Osteoblast (primary cell): Measurements from ENCODE around the gene LZTS3. TPM values are rescaled to one million over a fixed set of nuclear protein-coding genes. Genes with fewer than 3 reads are reported as not detected.
"Not testable (repeated sequence)": the region's sequence is repeated elsewhere in the genome, so short reads cannot be mapped to it uniquely, and the experiment has no call there.

ENCODE experiments used
- DNase-seq: peaks from one replicate; pipeline ENCODE4 v3.0.0; 2011; ENCODE audit warnings: low spot score, mixed read lengths; ENCODE audit not compliant: insufficient read length; ENCODE audit errors: missing footprints
- H2AFZ ChIP-seq: 2 replicates; pipeline ENCODE4 v1.6.0; 2011; ENCODE audit warnings: mild to moderate bottlenecking, low read length
- H3K27ac ChIP-seq: 2 replicates; pipeline ENCODE4 v1.5.1; 2011; ENCODE audit warnings: mild to moderate bottlenecking, low read depth, low read length, moderate library complexity
- H3K27me3 ChIP-seq: 2 replicates; pipeline ENCODE4 v1.6.0; 2012; ENCODE audit warnings: mild to moderate bottlenecking, control low read depth, inconsistent platforms, low read length, moderate library complexity; ENCODE audit not compliant: insufficient read depth
- H3K36me3 ChIP-seq: 2 replicates; pipeline ENCODE4 v1.5.1; 2011; ENCODE audit warnings: mild to moderate bottlenecking, low read length, control low read depth, moderate library complexity; ENCODE audit not compliant: insufficient read depth
- H3K4me1 ChIP-seq: 2 replicates; pipeline ENCODE4 v1.5.1; 2011; ENCODE audit warnings: mild to moderate bottlenecking, low read length, control low read depth, moderate library complexity; ENCODE audit not compliant: insufficient read depth
- H3K4me2 ChIP-seq: 2 replicates; pipeline ENCODE4 v1.6.0; 2011; ENCODE audit warnings: mild to moderate bottlenecking, low read length; ENCODE audit not compliant: insufficient read depth
- H3K4me3 ChIP-seq: fragments of 200-600 bp; sonication (generic); 3 replicates; pipeline ENCODE4 v1.5.1; 2012; ENCODE audit warnings: mild to moderate bottlenecking, low read length, inconsistent platforms; ENCODE audit not compliant: insufficient read depth
- H3K79me2 ChIP-seq: 2 replicates; pipeline ENCODE4 v1.6.0; 2012; ENCODE audit warnings: mild to moderate bottlenecking, low read length, control low read depth, inconsistent platforms; ENCODE audit not compliant: insufficient read depth
- H3K9me3 ChIP-seq: 2 replicates; pipeline ENCODE4 v1.5.1; 2011; ENCODE audit warnings: low read depth, low read length, control low read depth
- H4K20me1 ChIP-seq: 2 replicates; pipeline ENCODE4 v1.6.0; 2012; ENCODE audit warnings: mild to moderate bottlenecking, low read length, control low read depth; ENCODE audit not compliant: insufficient read depth
- CTCF ChIP-seq: IDR thresholded peaks from 2 replicates; pipeline ENCODE4 v1.5.1; 2011; ENCODE audit warnings: mild to moderate bottlenecking, low read depth, low read length, moderate library complexity; ENCODE audit errors: extremely low read depth
- total RNA-seq: library from RNA; depleted of rRNA; stranded (reverse); fragments of >200 nt; gene quantifications from 2 replicates; pipeline ENCODE4 v1.2.3, GENCODE V29; 2012

Gene LZTS3
- total RNA-seq, 1 donor = 3.6 TPM

- H4K20me1 ChIP-seq = peaks cover 5% of the 10 kb centered on the region
- no peak overlapping the region for H3K4me3 ChIP-seq
- H3K27me3 ChIP-seq = no peaks in the 10 kb centered on the region
- no peaks in the 10 kb centered on the region for H3K9me3 ChIP-seq
- DNase-seq = no peak
- no peak overlapping the region for H3K4me2 ChIP-seq
- no peak overlapping the region for H3K27ac ChIP-seq
- H3K79me2 ChIP-seq = peaks cover 21% of the 10 kb centered on the region
- TF ChIP-seq CTCF = no peak
- H2AFZ ChIP-seq = no peak overlapping the region
- no peaks in the 10 kb centered on the region for H3K4me1 ChIP-seq
- peaks cover 15% of the 10 kb centered on the region for H3K36me3 ChIP-seq
Measured at GRCh38 chr20:3126527-3126859, 46.9 kb downstream of the LZTS3 start.

- H4K20me1 ChIP-seq, H3K27me3 ChIP-seq, DNase-seq, H3K4me2 ChIP-seq, H3K9me3 ChIP-seq, H3K4me1 ChIP-seq, H3K27ac ChIP-seq, H3K4me3 ChIP-seq, H2AFZ ChIP-seq: not testable (repeated sequence)
- Histone ChIP-seq H3K36me3 (peaks cover 20% of the 10 kb centered on the region), H3K79me2 (peaks cover 18% of the 10 kb centered on the region)
Measured at GRCh38 chr20:3125776-3126526, 47.4 kb downstream of the LZTS3 start.

DNA sequence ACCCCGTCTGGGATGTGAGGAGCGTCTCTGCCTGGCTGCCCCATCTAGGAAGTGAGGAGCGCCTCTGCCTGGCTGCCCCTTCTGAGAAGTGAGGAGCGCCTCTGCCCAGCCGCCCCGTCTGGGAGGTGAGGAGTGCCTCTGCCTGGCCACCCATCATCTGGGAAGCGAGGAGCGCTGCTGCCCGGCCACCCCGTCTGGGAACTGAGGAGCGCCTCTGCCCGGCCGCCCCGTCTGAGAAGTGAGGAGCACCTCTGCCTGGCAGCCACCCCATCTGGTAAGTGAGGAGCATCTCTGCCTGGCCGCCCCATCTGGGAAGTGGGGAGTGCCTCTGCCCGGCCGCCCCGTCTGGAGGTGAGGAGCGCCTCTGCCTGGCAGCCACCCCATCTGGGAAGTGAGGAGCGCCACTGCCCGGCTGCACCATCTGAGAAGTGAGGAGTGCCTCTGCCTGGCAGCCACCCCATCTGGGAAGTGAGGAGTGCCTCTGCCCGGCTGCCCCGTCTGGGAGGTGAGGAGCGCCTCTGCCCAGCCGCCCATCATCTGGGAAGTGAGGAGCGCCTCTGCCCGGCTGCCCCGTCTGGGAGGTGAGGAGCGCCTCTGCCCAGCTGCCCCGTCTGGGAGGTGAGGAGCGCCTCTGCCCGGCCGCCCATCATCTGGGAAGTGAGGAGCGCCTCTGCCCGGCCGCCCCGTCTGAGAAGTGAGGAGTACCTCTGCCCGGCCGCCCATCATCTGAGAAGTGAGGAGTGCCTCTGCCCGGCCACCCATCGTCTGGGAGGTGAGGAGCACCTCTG, 48.4 kb downstream of the LZTS3 start:
- not testable (repeated sequence) for H3K27ac ChIP-seq, H3K9me3 ChIP-seq, H3K4me1 ChIP-seq, H4K20me1 ChIP-seq, DNase-seq, H3K4me2 ChIP-seq, H3K4me3 ChIP-seq, H2AFZ ChIP-seq, H3K27me3 ChIP-seq
- Histone ChIP-seq H3K36me3 (peaks cover 24% of the 10 kb centered on the region), H3K79me2 (peaks cover 12% of the 10 kb centered on the region)

- H3K4me3 ChIP-seq, H3K4me1 ChIP-seq, H3K27ac ChIP-seq, H2AFZ ChIP-seq, H3K4me2 ChIP-seq, H4K20me1 ChIP-seq, H3K79me2 ChIP-seq, DNase-seq, H3K27me3 ChIP-seq, H3K9me3 ChIP-seq: not testable (repeated sequence)
- H3K36me3 ChIP-seq = peaks cover 24% of the 10 kb centered on the region
Measured at GRCh38 chr20:3124163-3124562, 49.2 kb downstream of the LZTS3 start.

- no peak for TF ChIP-seq CTCF
- DNase-seq = no peak
- H3K36me3 ChIP-seq = peaks cover 24% of the 10 kb centered on the region
Measured at GRCh38 chr20:3123542-3123941, 49.8 kb downstream of the LZTS3 start.

More at GRCh38 chr20:3123542-3123941, 49.8 kb downstream of the LZTS3 start:
- H3K27me3 ChIP-seq = no peaks in the 10 kb centered on the region
- H3K79me2 ChIP-seq = peaks cover 2% of the 10 kb centered on the region
- H3K4me2 ChIP-seq = no peak overlapping the region
- no peak overlapping the region for H3K4me3 ChIP-seq
- no peak overlapping the region for H3K27ac ChIP-seq
- H2AFZ ChIP-seq = no peak overlapping the region
- H3K9me3 ChIP-seq = no peaks in the 10 kb centered on the region
- H4K20me1 ChIP-seq = peaks cover 2% of the 10 kb centered on the region
- H3K4me1 ChIP-seq = no peaks in the 10 kb centered on the region
